ENCODE results near the gene RBM7.

- TF ChIP-seq CTCF (conservative IDR thresholded peaks at IDR 0.05; ENCODE audit: low read length): no peak
- no peak for TF ChIP-seq EZH2phosphoT487 (IDR thresholded peaks at IDR 0.05; ENCODE audit: borderline replicate concordance)
Observed at GRCh38 chr11:114375052-114375451, 25.4 kb upstream of the RBM7 start.

Data from Loucy (cell line).